AG10803 (cell line): ENCODE data around the gene FCN3.

Experiments
- DNase-seq: peaks from one replicate; pipeline ENCODE4 v3.0.0; 2010; ENCODE audit warnings: low read depth
- H3K4me3 ChIP-seq: 2 replicates; pipeline ENCODE4 v1.5.1; 2011; ENCODE audit warnings: mild to moderate bottlenecking, low read length, control low read depth
- TF ChIP-seq, protein P1 (sequence below): conservative IDR thresholded peaks from 2 replicates; pipeline ENCODE4 v1.5.1; 2011; ENCODE audit warnings: mild to moderate bottlenecking, low read length, control low read depth, inconsistent platforms

FCN3 gene

DNA sequence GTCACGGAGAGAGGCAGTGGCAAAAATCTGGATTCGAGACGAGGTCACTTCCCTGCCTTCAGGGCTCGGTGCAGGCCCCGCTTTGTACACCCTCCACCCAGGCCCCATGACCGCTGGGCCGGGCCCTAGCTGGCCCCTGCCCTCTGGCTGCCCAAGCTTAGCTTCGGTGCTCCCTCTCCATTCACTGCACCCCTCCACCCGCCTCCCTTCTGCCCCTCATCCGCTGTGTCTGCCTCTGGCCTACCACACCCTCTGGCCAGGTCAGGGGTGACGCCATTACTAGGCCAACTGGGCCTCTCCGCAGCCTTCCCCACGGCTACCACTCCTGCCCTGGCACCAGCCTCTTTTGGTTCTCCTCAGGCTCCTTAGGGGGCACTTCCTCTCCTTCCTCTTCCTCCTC lies 9.0 kb upstream of the FCN3 start:
- TF ChIP-seq, protein P1, sequence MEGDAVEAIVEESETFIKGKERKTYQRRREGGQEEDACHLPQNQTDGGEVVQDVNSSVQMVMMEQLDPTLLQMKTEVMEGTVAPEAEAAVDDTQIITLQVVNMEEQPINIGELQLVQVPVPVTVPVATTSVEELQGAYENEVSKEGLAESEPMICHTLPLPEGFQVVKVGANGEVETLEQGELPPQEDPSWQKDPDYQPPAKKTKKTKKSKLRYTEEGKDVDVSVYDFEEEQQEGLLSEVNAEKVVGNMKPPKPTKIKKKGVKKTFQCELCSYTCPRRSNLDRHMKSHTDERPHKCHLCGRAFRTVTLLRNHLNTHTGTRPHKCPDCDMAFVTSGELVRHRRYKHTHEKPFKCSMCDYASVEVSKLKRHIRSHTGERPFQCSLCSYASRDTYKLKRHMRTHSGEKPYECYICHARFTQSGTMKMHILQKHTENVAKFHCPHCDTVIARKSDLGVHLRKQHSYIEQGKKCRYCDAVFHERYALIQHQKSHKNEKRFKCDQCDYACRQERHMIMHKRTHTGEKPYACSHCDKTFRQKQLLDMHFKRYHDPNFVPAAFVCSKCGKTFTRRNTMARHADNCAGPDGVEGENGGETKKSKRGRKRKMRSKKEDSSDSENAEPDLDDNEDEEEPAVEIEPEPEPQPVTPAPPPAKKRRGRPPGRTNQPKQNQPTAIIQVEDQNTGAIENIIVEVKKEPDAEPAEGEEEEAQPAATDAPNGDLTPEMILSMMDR, result no peak
- H3K4me3 ChIP-seq, result no peak overlapping the region
- no peak for DNase-seq

- TF ChIP-seq, protein P1, result no peak
- DNase-seq, result no peak
- H3K4me3 ChIP-seq, result no peak within 1 kb of the TSS
These were observed 8.5 kb upstream of the FCN3 start, which contains the start of gene CD164L2 for GRCh38 chr1:27383039-27383605. CD164L2 (minus strand) TSS chr1:27383333; CDS start chr1:27383239, 94 bp downstream.

DNA sequence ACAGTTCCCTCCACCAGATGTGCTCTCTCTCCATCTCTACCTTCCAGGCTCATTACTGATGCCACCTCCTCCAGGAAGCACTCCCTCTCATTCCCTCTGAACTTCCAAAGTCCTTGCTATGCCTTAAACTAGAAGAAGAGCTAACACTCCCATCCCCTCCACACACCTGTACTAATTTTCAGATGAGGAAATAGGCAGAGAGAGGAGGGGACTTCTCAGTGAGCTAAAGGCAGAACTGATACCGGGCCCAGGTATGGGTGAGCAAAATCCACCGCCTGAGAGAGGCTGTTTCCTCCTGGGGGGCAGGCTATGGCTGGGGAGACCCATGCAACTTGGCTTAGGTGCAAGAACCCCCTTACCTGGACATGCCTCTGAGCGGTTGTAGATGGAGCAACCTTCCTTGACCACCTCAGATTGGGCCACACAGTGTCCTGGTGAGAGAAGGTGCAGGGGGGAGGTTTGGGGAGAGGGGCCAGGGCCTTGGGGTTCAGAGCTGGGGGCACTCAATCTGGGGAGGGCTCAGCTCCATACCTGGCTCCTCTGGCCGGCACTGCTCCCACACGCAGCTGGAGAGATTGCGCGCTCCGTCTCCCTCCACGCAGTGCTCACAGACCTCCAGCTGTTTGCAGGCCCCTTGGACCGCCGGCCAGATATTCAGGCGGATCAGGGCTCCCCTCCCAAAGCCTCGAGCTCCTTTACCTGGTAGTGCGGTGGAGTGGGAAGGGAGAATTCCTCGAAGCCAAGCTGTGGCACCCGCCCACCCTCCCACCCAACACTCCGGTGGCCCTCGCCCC lies 7.5 kb upstream of the FCN3 start:
- TF ChIP-seq, protein P1, result no peak
- no peak overlapping the region for H3K4me3 ChIP-seq
- DNase-seq, result no peak

DNA sequence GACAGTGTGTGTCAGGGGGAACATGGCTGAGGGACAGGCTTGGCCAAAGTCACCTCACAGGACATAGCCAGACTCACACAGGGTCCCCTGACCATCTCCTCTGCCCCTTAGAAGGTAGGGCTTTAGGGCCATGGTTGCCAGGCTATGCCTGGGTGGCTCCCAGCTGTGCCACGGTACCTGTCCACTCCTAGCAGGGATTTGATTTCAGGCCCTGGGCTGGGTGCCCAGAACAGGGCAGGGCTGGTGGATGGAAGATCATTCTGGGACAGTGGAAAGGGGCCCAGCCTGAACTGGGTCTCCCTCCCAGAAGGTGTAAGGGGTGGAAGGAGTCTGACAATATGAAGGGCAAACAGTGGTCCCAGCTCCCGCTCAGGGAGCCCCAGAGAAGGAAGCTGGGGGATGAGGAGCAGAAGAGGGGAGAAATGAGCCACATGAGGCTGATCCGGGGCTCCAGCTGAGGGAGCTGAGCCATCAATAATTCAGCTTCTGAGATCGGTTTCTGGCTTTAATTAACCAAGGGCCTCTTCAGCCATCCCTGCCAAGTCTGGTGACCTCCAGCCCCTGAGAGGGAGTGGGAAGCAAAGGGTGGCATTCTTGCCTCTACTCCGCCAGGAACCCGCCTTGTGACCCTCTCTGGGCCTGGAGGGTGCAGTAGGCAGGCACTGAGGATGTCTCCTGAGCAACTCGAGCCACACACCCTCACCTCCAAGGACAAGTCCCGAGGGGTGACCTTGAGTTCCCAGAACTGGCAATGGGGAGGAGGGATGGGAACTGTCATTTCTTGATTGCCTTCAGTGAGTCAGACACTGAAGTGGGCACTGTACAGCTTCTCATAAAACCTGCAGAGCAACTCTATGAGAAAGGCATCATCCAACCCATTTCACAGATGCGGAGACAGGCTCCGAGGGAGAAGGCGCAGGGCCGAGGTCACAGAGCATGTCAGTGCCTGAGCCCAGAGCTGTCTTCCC lies 6.4 kb upstream of the FCN3 start:
- no peak overlapping the region for H3K4me3 ChIP-seq
- DNase-seq, result no peak
- TF ChIP-seq, protein P1, result no peak

GRCh38 chr1:27380224-27380623 lies 5.6 kb upstream of the FCN3 start:
- no peak for DNase-seq
- no peak overlapping the region for H3K4me3 ChIP-seq
- TF ChIP-seq, protein P1, result no peak

DNA sequence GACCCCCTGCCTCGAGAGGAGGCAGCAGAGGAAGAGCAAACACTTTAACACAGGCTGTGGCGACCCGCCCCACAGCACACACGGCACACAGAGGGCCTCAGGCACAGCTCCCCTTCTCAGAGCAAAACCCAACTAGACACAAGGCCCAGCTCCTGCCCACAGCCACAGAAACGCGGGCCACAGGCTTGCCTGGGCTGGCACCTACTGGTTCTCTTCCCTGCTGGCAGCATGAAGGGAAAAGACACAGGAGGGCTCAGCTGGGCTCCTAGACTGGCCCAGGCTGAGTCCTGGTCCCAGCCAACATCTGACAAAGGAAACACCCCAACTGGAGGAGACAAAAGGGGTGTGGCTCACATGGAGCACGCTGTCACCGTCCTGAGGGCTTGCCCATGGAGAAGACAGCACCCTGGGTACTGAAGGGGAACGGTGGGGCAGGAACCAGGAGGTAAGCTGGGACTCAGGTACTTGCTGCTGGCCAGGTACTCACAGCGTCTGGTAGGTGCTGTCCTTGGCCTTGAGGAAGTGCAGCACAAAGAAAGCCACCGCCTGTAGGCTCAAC lies 5.0 kb upstream of the FCN3 start:
- TF ChIP-seq, protein P1, result no peak
- H3K4me3 ChIP-seq, result no peak overlapping the region
- no peak for DNase-seq
